ENCODE data around the gene CASP2.

DNA sequence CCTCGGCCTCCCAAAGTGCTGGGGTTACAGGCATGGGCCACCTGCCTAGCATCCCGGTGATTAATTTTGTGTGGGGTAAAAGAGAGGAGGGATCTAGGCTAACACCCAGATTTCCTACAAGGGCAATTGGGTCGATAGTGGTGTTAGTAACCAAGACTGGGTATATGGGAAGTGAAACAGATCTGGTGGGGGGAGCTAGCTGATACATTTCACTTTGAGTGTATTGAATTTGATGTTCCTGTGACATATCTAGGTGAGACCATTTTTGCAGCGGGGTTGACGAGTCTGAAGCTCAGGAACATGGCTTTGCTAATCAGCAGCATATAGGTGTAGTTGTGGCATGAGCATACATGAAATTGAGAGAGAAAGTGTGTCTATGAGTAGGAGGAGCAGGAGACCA is 39.8 kb downstream of the CASP2 start:
- TF ChIP-seq GATA2 (IDR thresholded peaks at IDR 0.05; ENCODE audit: low read depth, low read length) (no peak), GATA3 (IDR thresholded peaks at IDR 0.05; ENCODE audit: low read depth, low read length) (no peak)
